Kidney epithelial cell (primary cell): ENCODE data around the gene ZDHHC9. TPM values are rescaled to one million over a fixed set of nuclear protein-coding genes. Genes with fewer than 3 reads are reported as not detected.

ENCODE experiments used
- DNase-seq: peaks from one replicate; pipeline ENCODE4 v3.0.0-alpha.2; 2010; ENCODE audit warnings: low read depth
- H3K27me3 ChIP-seq: 2 replicates; pipeline ENCODE4 v1.6.0; 2011; ENCODE audit warnings: low read length; ENCODE audit not compliant: control insufficient read depth, insufficient read depth
- H3K36me3 ChIP-seq: 2 replicates; pipeline ENCODE4 v1.5.1; 2011; ENCODE audit warnings: low read length; ENCODE audit not compliant: control insufficient read depth, insufficient read depth
- H3K4me3 ChIP-seq: 2 replicates; pipeline ENCODE4 v1.5.1; 2011; ENCODE audit warnings: low read depth, mild to moderate bottlenecking, control low read depth, low read length
- CTCF ChIP-seq: IDR thresholded peaks from 2 replicates; pipeline ENCODE4 v1.5.1; 2011; ENCODE audit warnings: mild to moderate bottlenecking, moderate library complexity, low read length, control low read depth, inconsistent platforms; ENCODE audit not compliant: insufficient read depth, poor library complexity, severe bottlenecking
- total RNA-seq: library from RNA; depleted of rRNA; stranded (reverse); fragments of >200 nt; gene quantifications from 2 replicates; pipeline ENCODE4 v1.2.3, GENCODE V29; 2015

ZDHHC9 gene
- total RNA-seq, 1 donor from 2014 or later: 31.7 TPM

DNA sequence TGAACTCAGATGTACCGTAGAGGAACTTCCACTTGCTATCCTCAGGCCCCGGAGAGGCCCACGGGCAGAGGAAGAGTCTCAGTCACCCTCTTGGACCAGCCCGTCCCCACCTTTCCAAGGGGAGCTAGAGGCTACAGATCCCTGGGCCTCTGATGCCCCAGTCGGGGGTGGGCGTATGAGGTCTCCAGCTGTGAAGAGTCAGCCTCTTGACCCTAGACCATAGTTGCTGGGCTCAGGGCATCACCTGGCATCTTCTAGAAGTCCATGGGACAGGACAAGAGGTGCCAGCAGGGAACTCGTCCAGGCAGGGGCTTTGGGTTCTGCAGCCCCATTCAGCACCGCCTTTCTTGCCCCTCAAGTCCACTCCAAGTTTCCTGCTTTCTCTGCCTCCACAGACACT is 52.4 kb downstream of the ZDHHC9 start:
- H3K36me3 ChIP-seq: no peaks in the 10 kb centered on the region
- TF ChIP-seq CTCF: no peak
- no peaks in the 10 kb centered on the region for H3K27me3 ChIP-seq
- no peak for DNase-seq
- H3K4me3 ChIP-seq: no peak overlapping the region

DNA sequence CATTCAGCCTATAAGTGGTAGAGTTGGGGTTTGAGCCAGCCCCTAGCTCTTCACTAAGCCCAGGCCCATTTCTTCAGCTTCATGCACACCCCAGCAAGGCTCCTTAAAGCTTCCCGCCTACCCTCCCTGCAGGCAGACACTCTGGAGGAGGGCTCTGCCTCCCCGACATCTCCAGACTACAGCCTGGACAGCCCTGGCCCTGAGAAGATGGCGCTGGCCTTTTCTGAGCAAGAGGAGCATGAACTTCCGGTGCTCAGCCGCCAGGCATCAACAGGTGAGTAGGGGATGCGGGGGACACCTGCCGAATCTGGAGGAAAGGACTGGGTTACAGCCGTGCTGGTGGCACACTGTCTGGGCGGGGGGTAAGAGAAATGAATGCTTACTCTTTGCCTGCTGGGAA is 52.9 kb downstream of the ZDHHC9 start:
- Histone ChIP-seq H3K36me3 (no peaks in the 10 kb centered on the region), H3K27me3 (no peaks in the 10 kb centered on the region), H3K4me3 (no peak overlapping the region)
- DNase-seq: no peak
- no peak for TF ChIP-seq CTCF

DNA sequence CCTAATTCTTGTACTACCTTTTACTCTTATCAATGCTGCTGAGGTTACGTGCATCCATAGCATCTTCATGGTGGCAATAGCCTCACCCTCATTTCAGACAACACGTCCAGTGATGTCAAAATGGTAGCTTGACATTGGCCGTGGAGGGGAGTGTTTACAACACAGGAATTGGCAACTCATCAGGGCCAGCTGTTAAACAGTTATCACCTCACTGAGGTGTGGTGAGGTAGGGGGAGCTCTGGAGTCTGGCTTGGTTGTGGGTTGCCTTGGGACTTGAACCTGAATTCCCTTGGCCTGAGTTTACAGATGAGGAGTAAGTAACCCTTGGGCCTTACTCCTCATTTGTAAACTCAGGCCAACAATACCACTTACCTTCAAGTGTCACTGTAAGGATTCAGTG is 53.5 kb downstream of the ZDHHC9 start:
- no peak for TF ChIP-seq CTCF
- Histone ChIP-seq H3K4me3 (no peak overlapping the region), H3K27me3 (no peaks in the 10 kb centered on the region), H3K36me3 (no peaks in the 10 kb centered on the region)
- no peak for DNase-seq

GRCh38 chrX:129788527-129788926 is 55.2 kb downstream of the ZDHHC9 start:
- no peak for DNase-seq
- no peak for TF ChIP-seq CTCF
- Histone ChIP-seq H3K27me3 (no peaks in the 10 kb centered on the region), H3K36me3 (no peaks in the 10 kb centered on the region), H3K4me3 (no peak overlapping the region)

DNA sequence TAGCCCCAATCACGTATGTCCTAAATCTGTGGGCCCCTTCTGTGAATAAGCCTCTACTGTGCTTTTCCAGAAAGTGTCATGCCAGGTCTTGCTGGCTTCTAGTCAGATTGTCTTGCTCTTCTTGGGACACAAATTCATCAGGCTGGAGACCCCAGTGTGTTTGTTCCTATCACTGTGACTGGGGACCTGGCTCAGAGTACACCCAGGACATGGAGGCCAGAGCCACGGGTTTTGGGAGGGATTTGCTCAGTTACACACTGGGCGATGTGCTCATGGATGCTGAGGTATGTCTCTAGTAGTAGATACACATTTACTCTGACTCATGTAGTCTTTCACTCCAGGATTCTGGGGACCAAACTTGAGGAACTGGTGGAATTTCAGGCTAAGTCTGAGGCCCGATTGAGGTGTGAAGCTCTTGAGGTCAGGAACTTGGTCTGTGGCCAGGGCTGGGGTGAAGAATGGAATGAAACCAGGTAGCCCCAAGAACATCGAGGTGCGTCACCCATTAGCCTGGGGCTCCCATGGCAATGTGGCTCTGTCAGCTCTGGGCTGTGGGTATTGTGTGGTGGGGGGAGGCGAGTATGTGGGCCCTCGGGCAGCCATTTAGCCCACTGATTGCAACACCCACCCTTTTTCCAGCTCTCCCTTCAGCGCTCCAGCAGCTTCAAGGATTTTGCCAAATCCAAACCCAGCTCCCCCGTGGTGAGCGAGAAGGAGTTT is 56.2 kb downstream of the ZDHHC9 start:
- no peaks in the 10 kb centered on the region for H3K36me3 ChIP-seq
- H3K4me3 ChIP-seq: no peak overlapping the region
- no peak for DNase-seq
- TF ChIP-seq CTCF: no peak
- H3K27me3 ChIP-seq: no peaks in the 10 kb centered on the region

DNA sequence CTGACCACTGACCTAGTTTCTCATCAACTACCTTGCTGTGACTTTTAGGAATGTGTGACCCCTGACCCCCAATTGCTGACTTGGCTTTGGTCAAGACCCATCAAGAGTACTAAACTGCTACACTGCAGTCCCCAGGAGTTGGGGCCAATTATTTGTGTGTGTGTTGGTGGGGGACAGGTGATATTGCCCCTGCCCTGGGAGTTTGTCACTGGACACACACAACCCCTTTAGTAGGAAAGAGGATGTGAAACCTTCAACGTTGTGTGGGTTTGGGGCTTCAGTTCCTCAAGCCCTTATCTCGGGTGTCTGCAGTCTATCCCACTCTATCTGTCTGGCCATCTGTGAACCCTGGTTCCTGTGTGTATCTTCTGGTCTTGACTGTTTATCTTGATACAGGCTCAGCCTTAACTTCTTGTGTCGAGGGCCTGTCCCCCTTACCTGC is 57.5 kb downstream of the ZDHHC9 start:
- no peaks in the 10 kb centered on the region for H3K27me3 ChIP-seq
- no peaks in the 10 kb centered on the region for H3K36me3 ChIP-seq
- no peak overlapping the region for H3K4me3 ChIP-seq
- DNase-seq: no peak
- no peak for TF ChIP-seq CTCF
